Measurements from ENCODE around the gene CMIP. TPM values are rescaled to one million over a fixed set of nuclear protein-coding genes. Genes with fewer than 3 reads are reported as not detected.

The CMIP gene
- total RNA-seq, 4 donors from 2014 or later = 17.1 to 60.5 (median 39.7) TPM

DNA sequence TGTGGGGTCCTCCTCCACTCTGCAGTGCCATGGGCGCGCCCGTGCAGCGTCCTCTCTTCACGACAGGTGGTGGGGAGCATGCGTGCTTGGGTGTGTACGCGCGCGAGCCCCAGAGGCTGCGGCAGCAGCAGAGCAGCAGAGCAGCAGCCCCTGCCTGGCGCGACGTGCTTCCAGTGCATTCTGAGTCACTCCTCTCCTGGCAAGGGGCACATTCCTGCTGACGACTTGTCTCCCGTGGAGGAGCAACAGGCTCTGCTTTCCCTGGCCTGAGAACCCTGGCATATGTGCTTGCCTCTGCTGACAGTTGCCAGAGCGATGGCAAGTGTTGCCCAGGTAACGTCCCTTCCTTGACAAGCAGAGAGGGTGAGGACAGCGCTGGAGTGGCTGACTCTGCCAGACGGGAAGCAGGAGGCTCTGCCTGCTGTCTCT is 200.7 kb downstream of the CMIP start:
- TF ChIP-seq, protein P1, sequence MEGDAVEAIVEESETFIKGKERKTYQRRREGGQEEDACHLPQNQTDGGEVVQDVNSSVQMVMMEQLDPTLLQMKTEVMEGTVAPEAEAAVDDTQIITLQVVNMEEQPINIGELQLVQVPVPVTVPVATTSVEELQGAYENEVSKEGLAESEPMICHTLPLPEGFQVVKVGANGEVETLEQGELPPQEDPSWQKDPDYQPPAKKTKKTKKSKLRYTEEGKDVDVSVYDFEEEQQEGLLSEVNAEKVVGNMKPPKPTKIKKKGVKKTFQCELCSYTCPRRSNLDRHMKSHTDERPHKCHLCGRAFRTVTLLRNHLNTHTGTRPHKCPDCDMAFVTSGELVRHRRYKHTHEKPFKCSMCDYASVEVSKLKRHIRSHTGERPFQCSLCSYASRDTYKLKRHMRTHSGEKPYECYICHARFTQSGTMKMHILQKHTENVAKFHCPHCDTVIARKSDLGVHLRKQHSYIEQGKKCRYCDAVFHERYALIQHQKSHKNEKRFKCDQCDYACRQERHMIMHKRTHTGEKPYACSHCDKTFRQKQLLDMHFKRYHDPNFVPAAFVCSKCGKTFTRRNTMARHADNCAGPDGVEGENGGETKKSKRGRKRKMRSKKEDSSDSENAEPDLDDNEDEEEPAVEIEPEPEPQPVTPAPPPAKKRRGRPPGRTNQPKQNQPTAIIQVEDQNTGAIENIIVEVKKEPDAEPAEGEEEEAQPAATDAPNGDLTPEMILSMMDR (IDR thresholded peaks at IDR 0.05) = no peak
- TF ChIP-seq POLR2A (IDR thresholded peaks at IDR 0.05) = no peak
- H3K36me3 ChIP-seq = peaks cover 0 to 23% (median 0%) of the 10 kb centered on the region in 3 donors
- H3K27me3 ChIP-seq = no peaks in the 10 kb centered on the region
- intact Hi-C loops (cut with DNase I) = no loop called here
- WGBS, 2 donors = 17 to 40% methylated on average over 1 of the region's 20 CpGs
- H3K4me3 ChIP-seq = peak overlapping the region in 1 of 4 donors; percentile 6
- H3K4me1 ChIP-seq = peaks cover 0 to 48% (median 26%) of the 10 kb centered on the region in 3 donors
- peak overlapping the region; percentile 57 to 73 (median 64) for H3K27ac ChIP-seq
- no peak for DNase-seq
- H3K9me3 ChIP-seq = no peaks in the 10 kb centered on the region

DNA sequence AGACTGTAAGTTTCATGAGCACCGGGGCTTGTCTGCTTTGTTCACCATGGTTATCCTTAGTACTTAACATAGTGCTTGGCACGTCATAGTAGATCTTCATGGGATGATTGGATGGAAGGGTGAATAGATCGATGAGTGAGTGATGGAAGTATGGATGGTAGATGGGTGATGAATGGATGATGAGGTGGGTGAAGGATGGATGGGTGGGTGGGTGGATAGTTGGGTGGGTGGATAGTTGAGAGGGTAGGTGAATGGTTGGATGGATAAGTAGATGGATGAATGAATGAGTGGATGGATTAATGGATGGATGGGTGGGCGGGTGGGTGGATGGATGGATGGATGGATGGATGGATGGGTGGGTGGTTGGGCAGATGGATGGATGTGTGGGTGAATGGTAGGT is 201.3 kb downstream of the CMIP start:
- 86 to 88% methylated on average over 4 of the region's 4 CpGs for WGBS, 2 donors
- Histone ChIP-seq H3K27me3 (no peaks in the 10 kb centered on the region), H3K36me3 (peaks cover 0 to 24% (median 0%) of the 10 kb centered on the region in 3 donors), H3K9me3 (no peaks in the 10 kb centered on the region), H3K27ac (peak overlapping the region; percentile 57 to 73 (median 64)), H3K4me3 (no peak overlapping the region), H3K4me1 (peaks cover 0 to 54% (median 30%) of the 10 kb centered on the region in 3 donors)
- no peak for DNase-seq
- intact Hi-C loops (cut with DNase I) = no loop called here
- TF ChIP-seq POLR2A (IDR thresholded peaks at IDR 0.05) = no peak
- TF ChIP-seq, protein P1 (IDR thresholded peaks at IDR 0.05) = no peak

- peaks cover 5 to 60% (median 36%) of the 10 kb centered on the region in 3 donors for H3K4me1 ChIP-seq
- TF ChIP-seq POLR2A (IDR thresholded peaks at IDR 0.05) = no peak
- TF ChIP-seq, protein P1 (IDR thresholded peaks at IDR 0.05) = no peak
- peaks cover 0 to 25% (median 0%) of the 10 kb centered on the region in 3 donors for H3K36me3 ChIP-seq
- no peak overlapping the region for H3K27ac ChIP-seq
- H3K4me3 ChIP-seq = no peak overlapping the region
- H3K9me3 ChIP-seq = no peaks in the 10 kb centered on the region
- DNase-seq = no peak
- intact Hi-C loops (cut with DNase I) = no loop called here
- WGBS, 2 donors = 88 to 94% methylated on average over 1 of the region's 1 CpG
- H3K27me3 ChIP-seq = no peaks in the 10 kb centered on the region
These were observed 202.0 kb downstream of the CMIP start for GRCh38 chr16:81646561-81646960.

- TF ChIP-seq, protein P1 (IDR thresholded peaks at IDR 0.05) = no peak
- TF ChIP-seq POLR2A (IDR thresholded peaks at IDR 0.05) = no peak
- Histone ChIP-seq H3K4me3 (no peak overlapping the region), H3K27ac (peak overlapping the region in 1 of 4 donors; percentile 5), H3K9me3 (no peaks in the 10 kb centered on the region), H3K4me1 (peaks cover 10 to 70% (median 36%) of the 10 kb centered on the region in 3 donors), H3K36me3 (peaks cover 0 to 26% (median 0%) of the 10 kb centered on the region in 3 donors), H3K27me3 (no peaks in the 10 kb centered on the region)
- no peak for DNase-seq
- intact Hi-C loops (cut with DNase I) = no loop called here
- 40% methylated on average over 3 of the region's 8 CpGs; no CpG with 5 or more reads in 1 of the 2 donors for WGBS, 2 donors
These were observed 202.9 kb downstream of the CMIP start for GRCh38 chr16:81647527-81647926.

- WGBS, 2 donors = 52 to 74% methylated on average over 14 of the region's 14 CpGs
- intact Hi-C loops (cut with DNase I) = no loop called here
- H3K4me1 ChIP-seq = peaks cover 10 to 88% (median 37%) of the 10 kb centered on the region in 3 donors
These were observed 205.1 kb downstream of the CMIP start for GRCh38 chr16:81649561-81650184.

More at GRCh38 chr16:81649561-81650184, 205.1 kb downstream of the CMIP start:
- no peak for DNase-seq
- Histone ChIP-seq H3K9me3 (no peaks in the 10 kb centered on the region), H3K27me3 (no peaks in the 10 kb centered on the region), H3K4me3 (no peak overlapping the region), H3K27ac (peak overlapping the region in 3 of 4 donors; percentile 74 to 80 (median 77)), H3K36me3 (peaks cover 7 to 39% (median 9%) of the 10 kb centered on the region in 3 donors)
- no peak for TF ChIP-seq POLR2A (IDR thresholded peaks at IDR 0.05)
- TF ChIP-seq, protein P1 (IDR thresholded peaks at IDR 0.05) = no peak

Measured in esophagus squamous epithelium (tissue), 5 donors.